HCT116 (cell line): Measurements from ENCODE around the gene HDAC7. TPM values are rescaled to one million over a fixed set of nuclear protein-coding genes. Genes with fewer than 3 reads are reported as not detected.

Experiments
- ATAC-seq: fragments of 200-7000 bp; cut with Tn5 transposase; 2 replicates; pipeline ENCODE4 v1.9.1; 2020; ENCODE audit warnings: mild to moderate bottlenecking, moderate library complexity
- BruUV-seq: library from RNA; stranded (reverse); fragments of 400-500 nt; replicated peaks from 2 replicates; lab custom pipeline; 2021; lab: Mats Ljungman, UMichigan
- CTCF ChIA-PET: fragments of 300-600 bp; sonication (Branson Sonifier 250); formaldehyde crosslinking; loops from one replicate; lab custom pipeline; 2021; ENCODE audit warnings: antibody characterized with exemption; lab: Charles Lee
- POLR2A ChIA-PET: fragments of 300-600, 350-600 bp; sonication (Branson Sonifier 250); formaldehyde crosslinking; loops from one replicate; lab custom pipeline; 2021; ENCODE audit warnings: antibody characterized with exemption; lab: Charles Lee
- RAD21 ChIA-PET, 2 experiments: fragments of 300-600 bp; sonication (Branson Sonifier 250); formaldehyde crosslinking; loops; one replicate each; lab custom pipeline; 2023; ENCODE audit warnings: low total read pairs in 2 of 2; ENCODE audit not compliant: uncharacterized antibody in 2 of 2, unreplicated experiment in 2 of 2, low non-redundant PET in 1 of 2; lab: Charles Lee
- DNase-seq: peaks from one replicate; pipeline ENCODE4 v3.0.0-alpha.2; 2010; ENCODE audit warnings: low read depth, low spot score
- H2AFZ ChIP-seq: fragments of 200-600 bp; shearing (Covaris generic), sonication (generic); 2 replicates; pipeline ENCODE4 v1.6.1; 2017; ENCODE audit warnings: low read depth, mixed run types, mixed read lengths, antibody characterized with exemption, low read length; ENCODE audit not compliant: poor library complexity, severe bottlenecking
- H3K27ac ChIP-seq: 2 replicates; pipeline ENCODE4 v1.5.1; 2012; ENCODE audit warnings: low read depth, low read length
- H3K27me3 ChIP-seq: fragments of 200-600 bp; sonication (generic); 2 replicates; pipeline ENCODE4 v1.6.1; 2016; ENCODE audit warnings: mixed run types, low read length, mixed read lengths; ENCODE audit not compliant: insufficient read depth
- H3K36me3 ChIP-seq, 2 experiments: fragments of 200-500 bp in 1 of 2; fragments of 200-600 bp in 1 of 2; sonication (Bioruptor generic) in 1 of 2; sonication (generic) in 1 of 2; 2 replicates each; pipeline versions ENCODE4 v1.5.1 to v1.6.1; 2014 to 2016; ENCODE audit warnings: low read length in 2 of 2, inconsistent platforms in 1 of 2, mixed read lengths in 1 of 2, mixed run types in 1 of 2; ENCODE audit not compliant: insufficient read depth in 2 of 2, control insufficient read depth in 1 of 2
- H3K4me1 ChIP-seq, 2 experiments: fragments of 200-600 bp in 1 of 2; sonication (generic) in 1 of 2; 2 replicates each; pipeline versions ENCODE4 v1.5.1 to v1.6.1; 2012 to 2017; ENCODE audit warnings: low read length in 2 of 2, inconsistent platforms in 1 of 2, mild to moderate bottlenecking in 1 of 2, mixed read lengths in 1 of 2, mixed run types in 1 of 2, moderate library complexity in 1 of 2; ENCODE audit not compliant: insufficient read depth in 2 of 2, control insufficient read depth in 1 of 2
- H3K4me2 ChIP-seq: fragments of 200-600 bp; sonication (generic); 2 replicates; pipeline ENCODE4 v1.6.1; 2017; ENCODE audit warnings: mixed run types, low read length, mixed read lengths
- H3K4me3 ChIP-seq, 2 experiments: fragments of 200-600 bp in 1 of 2; sonication (generic) in 1 of 2; replicated peaks in 1 of 2; 2 replicates each; pipeline ENCODE4 v1.5.1; 2011 to 2016; ENCODE audit warnings: low read length in 2 of 2, control low read depth in 1 of 2, low read depth in 1 of 2, mild to moderate bottlenecking in 1 of 2, mixed read lengths in 1 of 2, mixed run types in 1 of 2
- H3K79me2 ChIP-seq: fragments of 200-600 bp; sonication (generic); 2 replicates; pipeline ENCODE4 v1.6.1; 2017; ENCODE audit warnings: mild to moderate bottlenecking, mixed run types, low read length, moderate library complexity, mixed read lengths; ENCODE audit not compliant: insufficient read depth
- H3K9ac ChIP-seq: fragments of 200-600 bp; sonication (generic); 2 replicates; pipeline ENCODE4 v1.6.1; 2016; ENCODE audit warnings: low read length, mixed read lengths
- H3K9me2 ChIP-seq: fragments of 200-600 bp; sonication (generic), shearing (Covaris generic); 2 replicates; pipeline ENCODE4 v1.6.1; 2017; ENCODE audit warnings: mixed run types, mild to moderate bottlenecking, moderate library complexity; ENCODE audit not compliant: insufficient read depth
- H3K9me3 ChIP-seq, 2 experiments: fragments of 200-500 bp in 1 of 2; fragments of 200-600 bp in 1 of 2; sonication (Bioruptor generic) in 1 of 2; sonication (generic) in 1 of 2; 2 replicates each; pipeline ENCODE4 v1.6.1; 2014 to 2017; ENCODE audit warnings: low read length in 2 of 2, mixed read lengths in 2 of 2, inconsistent platforms in 1 of 2, low read depth in 1 of 2, mild to moderate bottlenecking in 1 of 2, mixed run types in 1 of 2, moderate library complexity in 1 of 2; ENCODE audit not compliant: control insufficient read depth in 1 of 2, insufficient read depth in 1 of 2
- H4K20me1 ChIP-seq: fragments of 200-600 bp; sonication (generic), shearing (Covaris generic); 2 replicates; pipeline ENCODE4 v1.6.1; 2017; ENCODE audit warnings: mixed run types, mild to moderate bottlenecking, moderate library complexity; ENCODE audit not compliant: insufficient read depth
- CTCF ChIP-seq, 3 experiments: fragments of 200-600 bp in 1 of 3; sonication (generic) in 1 of 3; IDR thresholded peaks in 2 of 3; conservative IDR thresholded peaks in 1 of 3; 2 replicates each; pipeline ENCODE4 v1.5.1; 2012 to 2017; ENCODE audit warnings: low read depth in 2 of 3, low read length in 2 of 3, antibody characterized with exemption in 1 of 3, borderline replicate concordance in 1 of 3, control low read depth in 1 of 3, mild to moderate bottlenecking in 1 of 3, mixed read lengths in 1 of 3, mixed run types in 1 of 3, moderate library complexity in 1 of 3; ENCODE audit not compliant: insufficient read depth in 1 of 3
- EGR1 ChIP-seq: IDR thresholded peaks from 2 replicates; pipeline ENCODE4 v1.6.1; 2012; ENCODE audit warnings: low read depth
- ELF1 ChIP-seq: IDR thresholded peaks from 2 replicates; pipeline ENCODE4 v1.6.1; 2012; ENCODE audit warnings: low read depth, borderline replicate concordance
- EZH2phosphoT487 ChIP-seq: fragments of 200-600 bp; IDR thresholded peaks from 2 replicates; pipeline ENCODE4 v1.6.1; 2018; ENCODE audit warnings: antibody characterized with exemption, borderline replicate concordance
- FOSL1 ChIP-seq: IDR thresholded peaks from 2 replicates; pipeline ENCODE4 v1.6.1; 2012; ENCODE audit warnings: low read depth
- POLR2A ChIP-seq: IDR thresholded peaks from 2 replicates; pipeline ENCODE4 v1.7.0; 2011; ENCODE audit warnings: borderline replicate concordance; ENCODE audit not compliant: insufficient read depth, insufficient read length; ENCODE audit errors: extremely low read depth
- POLR2AphosphoS5 ChIP-seq: IDR thresholded peaks from 2 replicates; pipeline ENCODE4 v1.6.1; 2011; ENCODE audit warnings: mild to moderate bottlenecking, low read depth, low read length, moderate library complexity
- SIN3A ChIP-seq: IDR thresholded peaks from 2 replicates; pipeline ENCODE4 v1.6.1; 2012; ENCODE audit warnings: low read depth
- SP1 ChIP-seq: IDR thresholded peaks from 2 replicates; pipeline ENCODE4 v1.6.1; 2012; ENCODE audit warnings: low read depth
- SRF ChIP-seq: IDR thresholded peaks from 2 replicates; pipeline ENCODE4 v1.6.1; 2012; ENCODE audit warnings: low read depth
- TCF7L2 ChIP-seq: IDR thresholded peaks from 2 replicates; pipeline ENCODE4 v1.7.0; 2011; ENCODE audit warnings: borderline replicate concordance, inconsistent platforms; ENCODE audit not compliant: insufficient read depth, insufficient read length; ENCODE audit errors: extremely low read depth
- ZBTB33 ChIP-seq: IDR thresholded peaks from 2 replicates; pipeline ENCODE4 v1.6.1; 2011; ENCODE audit warnings: mild to moderate bottlenecking, low read length, moderate library complexity; ENCODE audit not compliant: insufficient replicate concordance; ENCODE audit errors: extremely low read depth
- intact Hi-C: fragments of 100-400 bp; cut with micrococcal nuclease; formaldehyde crosslinking; loops from 2 replicates; pipeline ENCODE4 v1.10.0; 2022
- total RNA-seq: library from RNA; stranded (reverse); gene quantifications from one replicate; pipeline ENCODE4 v1.2.1, GENCODE V29; 2021; ENCODE audit not compliant: unreplicated experiment
- TF ChIP-seq, protein P1 (sequence below): IDR thresholded peaks from 2 replicates; pipeline ENCODE4 v1.6.1; 2012; ENCODE audit warnings: low read depth

The HDAC7 gene
- total RNA-seq, 1 experiment from 2014 or later: 38.1 TPM

DNA sequence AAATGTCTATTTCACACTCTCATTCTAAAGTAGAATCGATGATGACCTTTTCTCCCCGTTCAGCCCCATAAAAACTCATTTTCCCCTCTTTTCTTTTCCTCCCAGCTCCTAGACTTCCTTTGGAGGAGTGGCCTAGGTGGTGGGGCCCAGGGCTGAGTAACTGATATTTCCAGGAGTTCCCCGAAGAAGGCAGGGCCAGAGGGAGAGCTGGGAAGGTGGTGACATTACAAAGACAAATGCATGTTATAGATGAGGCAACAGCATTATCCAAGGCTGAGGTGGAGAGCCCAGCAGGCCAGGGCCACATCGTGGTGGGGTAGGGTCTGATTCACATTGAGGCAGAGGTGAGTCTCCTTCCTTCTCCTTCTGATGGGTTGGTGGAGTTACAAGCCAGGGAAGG lies 22.2 kb upstream of the HDAC7 start:
- Histone ChIP-seq H3K9me3 (no peaks in the 10 kb centered on the region), H3K4me1 (peaks cover 0 to 21% of the 10 kb centered on the region in 2 experiments; a peak in 1 of 4 replicates), H3K27ac (no peak overlapping the region), H4K20me1 (no peaks in the 10 kb centered on the region), H3K27me3 (no peaks in the 10 kb centered on the region), H3K4me3 (no peak overlapping the region), H2AFZ (no peak overlapping the region), H3K4me2 (no peak overlapping the region), H3K36me3 (no peaks in the 10 kb centered on the region), H3K9ac (no peak overlapping the region), H3K9me2 (no peaks in the 10 kb centered on the region), H3K79me2 (no peaks in the 10 kb centered on the region)
- no TSS peak for BruUV-seq
- ChIA-PET CTCF (interaction anchor here (1.2 to 1.6 kb wide), 2 partner anchors 63 to 100 kb away, joined by 4 read pairs; partner anchors contain the start of gene VDR), POLR2A (no interaction called here), RAD21 (no interaction called here)
- ATAC-seq (no peak), DNase-seq (no peak)
- TF ChIP-seq SIN3A (no peak), EGR1 (no peak), SRF (no peak), POLR2A (no peak), SP1 (no peak), POLR2AphosphoS5 (no peak), ELF1 (no peak), ZBTB33 (no peak), EZH2phosphoT487 (no peak), TCF7L2 (no peak), FOSL1 (no peak), CTCF (IDR thresholded peaks at IDR 0.05 in 2 of 3, conservative IDR thresholded peaks at IDR 0.05 in 1 of 3; ENCODE audit: borderline replicate concordance in 1 of 3, insufficient read depth in 1 of 3, low read depth in 2 of 3, low read length in 2 of 3) (no peak)
- TF ChIP-seq, protein P1, sequence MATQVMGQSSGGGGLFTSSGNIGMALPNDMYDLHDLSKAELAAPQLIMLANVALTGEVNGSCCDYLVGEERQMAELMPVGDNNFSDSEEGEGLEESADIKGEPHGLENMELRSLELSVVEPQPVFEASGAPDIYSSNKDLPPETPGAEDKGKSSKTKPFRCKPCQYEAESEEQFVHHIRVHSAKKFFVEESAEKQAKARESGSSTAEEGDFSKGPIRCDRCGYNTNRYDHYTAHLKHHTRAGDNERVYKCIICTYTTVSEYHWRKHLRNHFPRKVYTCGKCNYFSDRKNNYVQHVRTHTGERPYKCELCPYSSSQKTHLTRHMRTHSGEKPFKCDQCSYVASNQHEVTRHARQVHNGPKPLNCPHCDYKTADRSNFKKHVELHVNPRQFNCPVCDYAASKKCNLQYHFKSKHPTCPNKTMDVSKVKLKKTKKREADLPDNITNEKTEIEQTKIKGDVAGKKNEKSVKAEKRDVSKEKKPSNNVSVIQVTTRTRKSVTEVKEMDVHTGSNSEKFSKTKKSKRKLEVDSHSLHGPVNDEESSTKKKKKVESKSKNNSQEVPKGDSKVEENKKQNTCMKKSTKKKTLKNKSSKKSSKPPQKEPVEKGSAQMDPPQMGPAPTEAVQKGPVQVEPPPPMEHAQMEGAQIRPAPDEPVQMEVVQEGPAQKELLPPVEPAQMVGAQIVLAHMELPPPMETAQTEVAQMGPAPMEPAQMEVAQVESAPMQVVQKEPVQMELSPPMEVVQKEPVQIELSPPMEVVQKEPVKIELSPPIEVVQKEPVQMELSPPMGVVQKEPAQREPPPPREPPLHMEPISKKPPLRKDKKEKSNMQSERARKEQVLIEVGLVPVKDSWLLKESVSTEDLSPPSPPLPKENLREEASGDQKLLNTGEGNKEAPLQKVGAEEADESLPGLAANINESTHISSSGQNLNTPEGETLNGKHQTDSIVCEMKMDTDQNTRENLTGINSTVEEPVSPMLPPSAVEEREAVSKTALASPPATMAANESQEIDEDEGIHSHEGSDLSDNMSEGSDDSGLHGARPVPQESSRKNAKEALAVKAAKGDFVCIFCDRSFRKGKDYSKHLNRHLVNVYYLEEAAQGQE: no peak
- intact Hi-C loops: no loop called here
